GM18909 (cell line): ENCODE measurements around the gene PXK.
A peak's percentile ranks its signal among the peaks of the same experiment; 100 is the strongest.
"Not testable (repeated sequence)": the region's sequence is repeated elsewhere in the genome, so short reads cannot be mapped to it uniquely, and the experiment has no call there.

Source experiments
- ATAC-seq: cut with Tn5 transposase; IDR thresholded peaks from one replicate; pipeline ENCODE4 v1.9.1; 2021; ENCODE audit warnings: mild to moderate bottlenecking; ENCODE audit not compliant: unreplicated experiment, poor library complexity

Gene PXK

GRCh38 chr3:58322793-58323192, 9.9 kb upstream of the PXK start:
- ATAC-seq = no peak

GRCh38 chr3:58323529-58324390, 8.9 kb upstream of the PXK start:
- ATAC-seq = no peak

- ATAC-seq = no peak
Measured at GRCh38 chr3:58324391-58325390, 8.0 kb upstream of the PXK start.

- no peak for ATAC-seq
Measured at GRCh38 chr3:58325525-58325992, 7.1 kb upstream of the PXK start.

- ATAC-seq = no peak
Measured at GRCh38 chr3:58326267-58326900, 6.3 kb upstream of the PXK start.

GRCh38 chr3:58329150-58329921, 3.4 kb upstream of the PXK start:
- no peak for ATAC-seq

- ATAC-seq = no peak
Measured at GRCh38 chr3:58329922-58330413, 2.7 kb upstream of the PXK start.

GRCh38 chr3:58331593-58332152, 1.0 kb upstream of the PXK start:
- no peak for ATAC-seq

GRCh38 chr3:58333206-58334012, 717 bp downstream of the PXK start:
- peak; percentile 36 for ATAC-seq

- no peak for ATAC-seq
Measured at GRCh38 chr3:58334013-58334321, 1.3 kb downstream of the PXK start.

GRCh38 chr3:58334506-58334884, 1.8 kb downstream of the PXK start:
- ATAC-seq = no peak

- ATAC-seq = no peak
Measured at GRCh38 chr3:58335652-58335947, 2.9 kb downstream of the PXK start.

GRCh38 chr3:58336135-58336882, 3.6 kb downstream of the PXK start:
- ATAC-seq = no peak

GRCh38 chr3:58337190-58337589, 4.5 kb downstream of the PXK start:
- no peak for ATAC-seq

- not testable (repeated sequence) for ATAC-seq
Measured at GRCh38 chr3:58339146-58339545, 6.5 kb downstream of the PXK start.

GRCh38 chr3:58340594-58341244, 8.0 kb downstream of the PXK start:
- no peak for ATAC-seq

- ATAC-seq = no peak
Measured at GRCh38 chr3:58341376-58341775, 8.7 kb downstream of the PXK start.

- no peak for ATAC-seq
Measured at GRCh38 chr3:58342676-58343075, 10.0 kb downstream of the PXK start.
